Natural killer cell (primary cell): ENCODE data around the gene ROBO2. TPM values are rescaled to one million over a fixed set of nuclear protein-coding genes. Genes with fewer than 3 reads are reported as not detected.
A peak's percentile ranks its signal among the peaks of the same experiment; 100 is the strongest.

Experiments used
- ATAC-seq, 3 donors: fragments of 150-1000 bp in 2 of 3; fragments of 200-7000 bp in 1 of 3; cut with Tn5 transposase; 1 replicate in 1 of 3; 2 replicates in 2 of 3; pipeline ENCODE4 v1.10.0; 2021; ENCODE audit warnings: mild to moderate bottlenecking in 2 of 3, moderate library complexity in 2 of 3
- DNase-seq, 2 donors: peaks; one replicate each; pipeline versions ENCODE4 v3.0.0 to v3.0.0-alpha.2; 2013 to 2021; ENCODE audit warnings: mixed read lengths in 1 of 2
- H3K27ac ChIP-seq: one replicate; pipeline ENCODE4 v1.5.1; 2013; ENCODE audit warnings: mild to moderate bottlenecking, low read length
- H3K27me3 ChIP-seq: one replicate; pipeline ENCODE4 v1.6.1; 2013; ENCODE audit warnings: low read length; ENCODE audit not compliant: control insufficient read depth, insufficient read depth
- H3K36me3 ChIP-seq: one replicate; pipeline ENCODE4 v1.6.1; 2013; ENCODE audit warnings: low read length; ENCODE audit not compliant: control insufficient read depth, insufficient read depth
- H3K4me1 ChIP-seq: one replicate; pipeline ENCODE4 v1.6.1; 2013; ENCODE audit warnings: low read length; ENCODE audit not compliant: control insufficient read depth, insufficient read depth
- H3K4me3 ChIP-seq: one replicate; pipeline ENCODE4 v1.5.1; 2013; ENCODE audit warnings: low read length
- H3K9me3 ChIP-seq: one replicate; pipeline ENCODE4 v1.6.1; 2013; ENCODE audit warnings: low read length; ENCODE audit not compliant: control insufficient read depth, insufficient read depth
- H3K27ac Mint-ChIP-seq, 2 donors: one replicate each; pipeline ENCODE4 v1.8.0; 2022; ENCODE audit warnings: mild to moderate bottlenecking in 2 of 2, mixed read lengths in 2 of 2, moderate library complexity in 1 of 2
- H3K27me3 Mint-ChIP-seq, 2 donors: one replicate each; pipeline ENCODE4 v1.8.0; 2022; ENCODE audit warnings: low read depth in 2 of 2, mixed read lengths in 2 of 2
- H3K36me3 Mint-ChIP-seq: one replicate; pipeline ENCODE4 v1.8.0; 2022; ENCODE audit warnings: mixed read lengths
- H3K4me1 Mint-ChIP-seq, 2 donors: one replicate each; pipeline ENCODE4 v1.8.0; 2022; ENCODE audit warnings: mixed read lengths in 2 of 2
- H3K4me3 Mint-ChIP-seq: one replicate; pipeline ENCODE4 v1.8.0; 2022; ENCODE audit warnings: mild to moderate bottlenecking, moderate library complexity, mixed read lengths
- H3K9me3 Mint-ChIP-seq, 2 donors: one replicate each; pipeline ENCODE4 v1.8.0; 2022; ENCODE audit warnings: mixed read lengths in 2 of 2
- WGBS: methylation state at CpG from one replicate; pipeline ENCODE4 v1.1.7; 2013; ENCODE audit warnings: missing lambda C conversion rate; ENCODE audit not compliant: insufficient coverage; 5-methylcytosine and 5-hydroxymethylcytosine counted together
- intact Hi-C: fragments of 100-400 bp; cut with micrococcal nuclease; formaldehyde crosslinking; loops from one replicate; pipeline ENCODE4 v1.14.2; 2022
- total RNA-seq, 4 donors: library from RNA; stranded (reverse); fragments of 120-200 nt in 1 of 4; gene quantifications; one replicate each; pipeline versions ENCODE4 v1.2.3 to v1.2.4, GENCODE V29; 2013 to 2022
- TF ChIP-seq, protein P1 (sequence below): fragments of 200-600 bp; IDR thresholded peaks from one replicate; pipeline ENCODE4 v1.8.0; 2022; ENCODE audit warnings: antibody characterized with exemption

The ROBO2 gene
- total RNA-seq, 3 donors from 2014 or later (not counting 1 experiment from before 2014, with no cell fraction given) = not detected

DNA sequence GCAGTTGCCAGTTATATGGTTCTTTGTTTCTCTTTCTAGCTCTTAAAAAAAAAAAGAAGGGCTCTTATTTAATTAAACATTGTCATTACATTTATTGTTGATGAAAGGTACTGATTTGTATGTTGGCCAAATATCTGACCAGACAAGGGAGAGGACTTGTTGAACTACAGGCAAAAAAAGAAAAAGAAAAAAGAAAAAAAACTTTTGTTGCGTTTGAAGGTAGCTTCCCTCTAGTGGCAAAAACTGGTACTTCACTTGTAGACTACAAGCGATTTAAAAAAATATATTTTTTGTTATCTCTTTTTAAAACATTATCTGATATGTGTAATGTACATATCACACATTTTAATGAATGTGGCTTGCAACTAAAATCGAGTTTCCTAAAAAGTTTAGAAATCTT lies 280.6 kb downstream of the ROBO2 start:
- H3K9me3 Mint-ChIP-seq = peaks cover 3 to 7% of the 10 kb centered on the region in 2 donors
- ATAC-seq = no peak
- Histone ChIP-seq H3K36me3 (no peaks in the 10 kb centered on the region), H3K4me1 (no peaks in the 10 kb centered on the region), H3K9me3 (no peaks in the 10 kb centered on the region), H3K4me3 (no peak overlapping the region), H3K27me3 (no peaks in the 10 kb centered on the region), H3K27ac (no peak overlapping the region)
- intact Hi-C loops = no loop called here
- DNase-seq = peak in 1 of 2 donors; percentile 6
- H3K27me3 Mint-ChIP-seq = no peaks in the 10 kb centered on the region
- TF ChIP-seq, protein P1, sequence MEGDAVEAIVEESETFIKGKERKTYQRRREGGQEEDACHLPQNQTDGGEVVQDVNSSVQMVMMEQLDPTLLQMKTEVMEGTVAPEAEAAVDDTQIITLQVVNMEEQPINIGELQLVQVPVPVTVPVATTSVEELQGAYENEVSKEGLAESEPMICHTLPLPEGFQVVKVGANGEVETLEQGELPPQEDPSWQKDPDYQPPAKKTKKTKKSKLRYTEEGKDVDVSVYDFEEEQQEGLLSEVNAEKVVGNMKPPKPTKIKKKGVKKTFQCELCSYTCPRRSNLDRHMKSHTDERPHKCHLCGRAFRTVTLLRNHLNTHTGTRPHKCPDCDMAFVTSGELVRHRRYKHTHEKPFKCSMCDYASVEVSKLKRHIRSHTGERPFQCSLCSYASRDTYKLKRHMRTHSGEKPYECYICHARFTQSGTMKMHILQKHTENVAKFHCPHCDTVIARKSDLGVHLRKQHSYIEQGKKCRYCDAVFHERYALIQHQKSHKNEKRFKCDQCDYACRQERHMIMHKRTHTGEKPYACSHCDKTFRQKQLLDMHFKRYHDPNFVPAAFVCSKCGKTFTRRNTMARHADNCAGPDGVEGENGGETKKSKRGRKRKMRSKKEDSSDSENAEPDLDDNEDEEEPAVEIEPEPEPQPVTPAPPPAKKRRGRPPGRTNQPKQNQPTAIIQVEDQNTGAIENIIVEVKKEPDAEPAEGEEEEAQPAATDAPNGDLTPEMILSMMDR = peak; percentile 40
- 0% methylated on average over 1 of the region's 3 CpGs for WGBS
- H3K27ac Mint-ChIP-seq = no peak overlapping the region
- H3K36me3 Mint-ChIP-seq = no peaks in the 10 kb centered on the region
- H3K4me3 Mint-ChIP-seq = no peak overlapping the region
- no peaks in the 10 kb centered on the region for H3K4me1 Mint-ChIP-seq

DNA sequence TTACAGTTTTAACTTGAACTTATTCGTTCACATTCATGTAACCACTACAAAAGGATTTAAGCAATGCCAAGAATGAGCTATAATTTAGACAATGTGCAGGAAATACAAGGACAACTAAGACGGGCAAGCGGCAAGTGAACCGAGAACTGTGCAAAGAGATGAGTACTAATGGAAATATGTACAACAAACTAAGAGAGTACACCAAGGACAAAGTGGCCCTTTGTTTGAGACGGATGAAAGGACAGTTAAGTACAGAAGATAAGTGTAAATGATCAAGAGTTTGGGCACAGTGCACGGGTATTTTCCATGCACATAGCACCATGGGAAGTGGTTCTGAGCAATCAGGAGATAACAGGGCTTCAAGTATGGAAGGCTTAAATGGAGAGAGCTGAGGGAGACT lies 281.7 kb downstream of the ROBO2 start:
- ATAC-seq (no peak), DNase-seq (no peak)
- peaks cover 3 to 7% of the 10 kb centered on the region in 2 donors for H3K9me3 Mint-ChIP-seq
- Histone ChIP-seq H3K36me3 (no peaks in the 10 kb centered on the region), H3K4me1 (no peaks in the 10 kb centered on the region), H3K4me3 (no peak overlapping the region), H3K9me3 (no peaks in the 10 kb centered on the region), H3K27me3 (no peaks in the 10 kb centered on the region), H3K27ac (no peak overlapping the region)
- WGBS = 86% methylated on average over 6 of the region's 6 CpGs
- H3K4me3 Mint-ChIP-seq = no peak overlapping the region
- TF ChIP-seq, protein P1 = no peak
- intact Hi-C loops = no loop called here
- no peaks in the 10 kb centered on the region for H3K27me3 Mint-ChIP-seq
- H3K4me1 Mint-ChIP-seq = no peaks in the 10 kb centered on the region
- no peak overlapping the region for H3K27ac Mint-ChIP-seq
- H3K36me3 Mint-ChIP-seq = no peaks in the 10 kb centered on the region

DNA sequence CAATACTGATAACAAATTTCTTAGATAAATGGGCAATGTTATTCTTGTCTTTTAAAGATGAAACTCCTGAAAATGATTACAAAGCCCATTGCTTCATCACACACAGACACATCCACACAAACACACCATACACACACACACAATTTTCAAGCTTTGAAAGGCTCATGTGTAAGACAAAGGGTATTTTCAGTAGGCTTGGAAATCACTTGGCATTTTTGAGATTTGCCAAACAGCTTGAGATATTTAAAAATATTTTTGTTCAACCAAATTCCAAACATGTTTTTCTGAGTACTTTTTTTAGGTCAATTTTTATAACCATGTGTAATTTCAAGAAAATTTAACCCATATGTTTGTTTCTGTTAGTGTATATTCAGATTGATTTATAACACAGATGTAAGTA lies 283.7 kb downstream of the ROBO2 start:
- intact Hi-C loops = no loop called here
- no peaks in the 10 kb centered on the region for H3K27me3 Mint-ChIP-seq
- no peak overlapping the region for H3K27ac Mint-ChIP-seq
- no peaks in the 10 kb centered on the region for H3K27me3 ChIP-seq
- no peaks in the 10 kb centered on the region for H3K4me1 ChIP-seq
- no peaks in the 10 kb centered on the region for H3K4me1 Mint-ChIP-seq
- H3K9me3 ChIP-seq = no peaks in the 10 kb centered on the region
- H3K9me3 Mint-ChIP-seq = peaks cover 3 to 8% of the 10 kb centered on the region in 2 donors
- no peak overlapping the region for H3K4me3 Mint-ChIP-seq
- no peaks in the 10 kb centered on the region for H3K36me3 ChIP-seq
- TF ChIP-seq, protein P1 = no peak
- ATAC-seq (no peak), DNase-seq (no peak)
- no peak overlapping the region for H3K4me3 ChIP-seq
- no peaks in the 10 kb centered on the region for H3K36me3 Mint-ChIP-seq
- H3K27ac ChIP-seq = no peak overlapping the region

DNA sequence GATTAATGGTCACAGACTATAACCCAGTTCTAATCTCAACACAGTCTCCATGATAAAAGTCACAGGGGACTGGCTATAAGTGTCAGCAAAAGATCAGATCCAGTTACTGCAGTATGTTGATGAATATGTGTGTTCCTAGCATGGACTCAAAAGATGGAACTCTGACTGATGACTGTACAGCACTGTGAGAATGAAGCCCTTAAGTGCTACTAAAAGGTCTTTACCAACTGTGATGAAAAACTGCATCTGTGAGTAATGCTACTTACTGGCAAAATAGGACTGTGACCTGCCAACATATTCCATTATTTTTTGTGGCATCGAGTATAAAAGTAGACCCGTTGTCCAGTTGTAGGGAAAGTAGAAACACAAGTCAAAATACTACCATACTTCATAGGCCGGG lies 284.2 kb downstream of the ROBO2 start:
- WGBS = 86% methylated on average over 3 of the region's 3 CpGs
- TF ChIP-seq, protein P1 = no peak
- no peaks in the 10 kb centered on the region for H3K27me3 ChIP-seq

More for the DNA sequence above, 284.2 kb downstream of the ROBO2 start:
- DNase-seq = no peak
- no peak overlapping the region for H3K27ac Mint-ChIP-seq
- H3K4me1 Mint-ChIP-seq = no peaks in the 10 kb centered on the region
- peaks cover 3 to 8% of the 10 kb centered on the region in 2 donors for H3K9me3 Mint-ChIP-seq
- H3K36me3 Mint-ChIP-seq = no peaks in the 10 kb centered on the region
- intact Hi-C loops = no loop called here
- no peaks in the 10 kb centered on the region for H3K4me1 ChIP-seq
- no peaks in the 10 kb centered on the region for H3K36me3 ChIP-seq
- no peak overlapping the region for H3K4me3 Mint-ChIP-seq
- ATAC-seq = no peak
- no peak overlapping the region for H3K27ac ChIP-seq
- no peaks in the 10 kb centered on the region for H3K9me3 ChIP-seq
- H3K27me3 Mint-ChIP-seq = no peaks in the 10 kb centered on the region
- no peak overlapping the region for H3K4me3 ChIP-seq
